Right atrium auricular region (tissue), 2 donors: Measurements from ENCODE around the gene SCARF2. TPM values are rescaled to one million over a fixed set of nuclear protein-coding genes. Genes with fewer than 3 reads are reported as not detected.

Source experiments
- DNase-seq: peaks from one replicate; pipeline ENCODE4 v3.0.0-alpha.2; 2019; ENCODE audit warnings: low spot score
- H3K27ac ChIP-seq, 2 donors: fragments of 200-600 bp; sonication (generic); 1 replicate in 1 of 2; 2 replicates in 1 of 2; pipeline ENCODE4 v1.5.1; 2016 to 2019
- H3K27me3 ChIP-seq, 2 donors: fragments of 200-600 bp; sonication (generic); one replicate each; pipeline versions ENCODE4 v1.5.1 to v1.6.0; 2017 to 2019
- H3K36me3 ChIP-seq: fragments of 200-600 bp; sonication (generic); one replicate; pipeline ENCODE4 v1.5.1; 2016
- H3K4me1 ChIP-seq, 2 donors: fragments of 200-600 bp; sonication (generic); one replicate each; pipeline versions ENCODE4 v1.5.1 to v1.6.0; 2017 to 2019
- H3K4me3 ChIP-seq, 2 donors: fragments of 200-600 bp; sonication (generic); 1 replicate in 1 of 2; 2 replicates in 1 of 2; pipeline ENCODE4 v1.5.1; 2017 to 2019; ENCODE audit warnings: mild to moderate bottlenecking in 1 of 2, moderate library complexity in 1 of 2
- H3K9me3 ChIP-seq, 2 donors: fragments of 200-600 bp; sonication (generic); one replicate each; pipeline ENCODE4 v1.5.1; 2019
- CTCF ChIP-seq, 2 donors: fragments of 200-600 bp; sonication (generic); IDR thresholded peaks; one replicate each; pipeline ENCODE4 v1.5.1; 2019; ENCODE audit warnings: antibody characterized with exemption in 2 of 2
- total RNA-seq, 2 donors: library from RNA; depleted of rRNA; stranded (reverse); fragments of >200 nt; gene quantifications; one replicate each; pipeline ENCODE4 v1.1.0, GENCODE V29; 2016

SCARF2 gene
- total RNA-seq, 2 donors from 2014 or later = 6.5 to 11.0 TPM

GRCh38 chr22:20406686-20407408, 30.8 kb downstream of the SCARF2 start:
- Histone ChIP-seq H3K4me1 (no peaks in the 10 kb centered on the region), H3K27ac (no peak overlapping the region), H3K36me3 (peaks cover 17% of the 10 kb centered on the region), H3K4me3 (no peak overlapping the region), H3K9me3 (no peaks in the 10 kb centered on the region), H3K27me3 (no peaks in the 10 kb centered on the region)
- TF ChIP-seq CTCF (IDR thresholded peaks at IDR 0.05) = no peak
- no peak for DNase-seq

- no peaks in the 10 kb centered on the region for H3K4me1 ChIP-seq
- H3K4me3 ChIP-seq = no peak overlapping the region
- DNase-seq = no peak
- H3K27ac ChIP-seq = no peak overlapping the region
- peaks cover 19% of the 10 kb centered on the region for H3K36me3 ChIP-seq
- no peaks in the 10 kb centered on the region for H3K27me3 ChIP-seq
- no peak for TF ChIP-seq CTCF (IDR thresholded peaks at IDR 0.05)
- no peaks in the 10 kb centered on the region for H3K9me3 ChIP-seq
Observed at GRCh38 chr22:20405931-20406685, 31.5 kb downstream of the SCARF2 start.

- Histone ChIP-seq H3K4me3 (no peak overlapping the region), H3K36me3 (peaks cover 26% of the 10 kb centered on the region), H3K9me3 (no peaks in the 10 kb centered on the region), H3K4me1 (no peaks in the 10 kb centered on the region), H3K27ac (no peak overlapping the region), H3K27me3 (no peaks in the 10 kb centered on the region)
- DNase-seq = no peak
- TF ChIP-seq CTCF (IDR thresholded peaks at IDR 0.05) = no peak
Observed at GRCh38 chr22:20405291-20405930, 32.2 kb downstream of the SCARF2 start.

- H3K36me3 ChIP-seq = peaks cover 27% of the 10 kb centered on the region
Observed at GRCh38 chr22:20404881-20405280, 32.7 kb downstream of the SCARF2 start.

GRCh38 chr22:20403779-20404140, 33.9 kb downstream of the SCARF2 start:
- no peak for DNase-seq
- TF ChIP-seq CTCF (IDR thresholded peaks at IDR 0.05) = no peak
- Histone ChIP-seq H3K4me1 (no peaks in the 10 kb centered on the region), H3K27me3 (no peaks in the 10 kb centered on the region), H3K4me3 (no peak overlapping the region), H3K27ac (no peak overlapping the region), H3K9me3 (no peaks in the 10 kb centered on the region), H3K36me3 (peaks cover 27% of the 10 kb centered on the region)

More at GRCh38 chr22:20404881-20405280, 32.7 kb downstream of the SCARF2 start:
- H3K27ac ChIP-seq = no peak overlapping the region
- no peak for DNase-seq
- H3K9me3 ChIP-seq = no peaks in the 10 kb centered on the region
- H3K27me3 ChIP-seq = no peaks in the 10 kb centered on the region
- no peaks in the 10 kb centered on the region for H3K4me1 ChIP-seq
- H3K4me3 ChIP-seq = no peak overlapping the region
- TF ChIP-seq CTCF (IDR thresholded peaks at IDR 0.05) = no peak
